ENCODE data around the gene STK38L.

Gene STK38L

GRCh38 chr12:27243804-27244688 lies at the start of gene STK38L:
TSS of gene STK38L (plus strand) at chr12:27244286. CDS start at chr12:27297721, 53,435 bp downstream.
- DNase-seq (ENCODE audit: low read depth in 3 of 3), result peak; percentile 93 to 98 (median 98)

DNA sequence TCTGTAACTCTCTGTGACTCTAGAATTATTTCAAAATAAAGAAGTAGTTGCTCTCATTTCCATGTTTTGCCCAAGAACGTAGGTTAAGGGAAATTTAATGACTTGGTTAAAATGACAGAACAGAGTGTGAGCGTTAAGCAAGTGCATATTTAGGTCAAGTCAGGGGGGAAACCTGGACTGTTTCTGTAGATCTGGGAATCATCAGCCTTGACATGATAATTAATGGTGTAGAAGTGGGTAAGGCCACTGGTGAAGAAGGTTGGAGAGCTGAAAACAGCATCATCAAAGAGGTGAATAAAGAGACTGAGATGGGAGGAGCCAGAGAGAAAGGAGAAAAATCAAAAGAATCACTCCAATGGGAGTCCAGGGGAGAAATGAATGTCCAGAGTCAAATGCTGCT lies 49.4 kb upstream of the STK38L start:
- DNase-seq (ENCODE audit: low read depth in 3 of 3), result no peak

GRCh38 chr12:27198036-27198435 lies 46.0 kb upstream of the STK38L start:
- no peak for DNase-seq (ENCODE audit: low read depth in 3 of 3)

DNA sequence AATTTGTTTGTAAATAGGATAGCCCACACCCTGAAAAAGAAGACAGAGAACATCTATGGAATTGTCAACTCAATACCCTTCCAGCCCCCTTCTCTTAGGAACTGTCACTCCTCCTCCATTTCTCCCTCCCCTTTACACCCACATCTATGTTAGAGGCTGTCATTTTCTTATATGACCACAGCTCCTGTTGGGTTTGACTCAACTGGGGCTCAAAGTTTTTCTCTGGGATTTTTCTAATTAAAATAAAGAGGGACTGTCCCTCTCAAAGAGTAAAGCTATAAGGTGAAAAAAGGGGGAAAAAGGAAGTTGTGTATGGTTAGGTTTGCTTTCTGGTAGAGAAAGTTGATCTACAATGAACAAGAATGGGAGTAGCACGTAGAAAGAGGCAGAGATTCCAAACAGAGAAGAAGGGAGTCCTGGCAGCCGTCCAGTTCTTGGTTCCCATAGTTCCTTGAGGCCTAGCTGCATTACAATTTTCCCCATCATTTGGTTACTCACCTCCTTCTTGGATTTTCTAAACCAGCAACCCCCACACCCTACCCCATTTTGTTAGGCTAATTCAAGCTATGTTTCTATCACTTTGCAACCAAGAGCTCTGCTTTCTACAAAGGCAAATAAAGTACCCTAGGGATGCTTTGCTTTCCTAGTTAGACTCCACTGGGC lies 44.3 kb upstream of the STK38L start:
- DNase-seq (ENCODE audit: low read depth in 3 of 3), result no peak

GRCh38 chr12:27201169-27201568 lies 42.9 kb upstream of the STK38L start:
- DNase-seq (ENCODE audit: low read depth in 3 of 3), result no peak

- no peak for DNase-seq (ENCODE audit: low read depth in 3 of 3)
These were observed 37.1 kb upstream of the STK38L start for GRCh38 chr12:27206801-27207502.

DNA sequence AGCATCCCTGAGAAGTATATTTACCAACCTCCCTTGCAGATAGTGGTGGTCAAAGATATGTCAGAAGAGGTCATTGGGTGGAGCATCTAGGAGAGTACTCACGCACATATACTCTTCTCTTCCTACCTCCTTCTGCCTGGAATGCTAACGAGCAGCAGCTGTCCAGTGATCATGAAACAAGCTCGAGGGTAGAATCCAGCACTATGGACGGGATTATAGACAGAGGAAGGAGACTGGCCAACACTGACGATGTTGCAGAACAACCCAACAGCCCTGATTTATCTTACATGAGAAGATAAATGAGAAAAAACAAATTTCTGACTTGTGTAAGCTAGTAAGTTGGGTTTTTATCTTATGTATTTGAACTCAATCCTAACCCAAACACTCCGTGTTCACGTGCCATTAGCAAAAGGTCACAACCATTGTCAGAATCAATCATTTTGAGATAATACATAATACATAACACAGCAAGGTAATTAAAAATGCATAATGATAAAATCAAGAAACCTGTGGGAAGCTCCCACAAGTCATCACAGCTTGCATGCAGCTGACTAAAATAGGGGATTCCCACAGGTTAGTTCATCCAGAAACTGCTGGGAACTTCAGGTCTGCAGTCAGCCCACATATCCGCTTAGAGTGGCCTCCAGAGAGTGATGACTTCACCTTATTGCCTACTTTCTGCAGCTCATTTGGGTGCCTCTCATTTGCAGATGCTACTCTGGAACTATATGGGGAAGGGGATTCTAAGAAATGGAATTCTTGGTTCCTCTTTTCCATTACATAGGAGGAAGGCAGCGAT lies 36.3 kb upstream of the STK38L start:
- DNase-seq (ENCODE audit: low read depth in 3 of 3), result peak in 2 of 3 experiments; percentile 10 to 42

DNA sequence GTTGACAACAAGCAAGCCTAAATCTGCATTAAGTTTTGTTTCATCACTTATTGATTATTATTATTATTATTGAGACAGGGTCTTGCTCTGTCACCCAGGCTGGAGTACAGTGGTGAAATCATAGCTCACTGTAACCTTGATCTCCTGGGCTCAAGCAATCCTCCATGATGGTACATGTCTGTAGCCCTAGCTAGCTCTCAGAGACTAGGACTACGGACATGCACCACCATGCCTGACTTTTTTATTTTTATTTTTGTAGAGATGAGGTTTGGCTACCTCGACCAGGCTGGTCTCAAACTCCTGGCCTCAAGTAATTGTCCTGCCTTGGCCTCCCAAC lies 35.7 kb upstream of the STK38L start:
- DNase-seq (ENCODE audit: low read depth in 3 of 3), result no peak

DNA sequence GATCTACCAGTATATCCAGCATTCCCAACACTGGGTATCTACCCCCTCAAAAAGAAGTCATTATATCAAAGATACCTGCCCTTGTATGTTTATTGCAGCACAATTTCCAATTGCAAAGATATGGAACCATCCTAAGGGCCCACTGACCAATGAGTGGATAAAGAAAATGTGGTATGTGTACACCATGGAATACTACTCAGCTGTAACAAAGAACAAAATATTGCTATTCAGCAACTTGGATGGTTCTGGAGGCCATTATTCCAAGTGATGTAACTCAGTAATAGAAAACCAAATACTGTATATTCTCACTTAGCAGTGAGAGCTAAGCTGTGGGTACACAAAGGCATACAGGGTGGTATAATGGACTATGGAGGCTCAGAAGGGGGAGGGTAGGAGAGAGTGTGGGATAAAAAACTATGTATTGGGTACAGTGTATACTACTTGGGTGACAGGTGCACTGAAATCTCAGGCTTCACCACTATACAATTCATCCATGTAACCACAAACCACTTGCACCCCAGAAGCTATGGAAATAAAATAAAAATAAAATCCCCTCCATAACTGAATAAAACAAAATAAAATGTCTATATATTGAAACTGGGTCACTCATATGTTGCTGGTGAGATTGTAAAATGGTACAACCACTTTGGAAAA lies 34.7 kb upstream of the STK38L start:
- no peak for DNase-seq (ENCODE audit: low read depth in 3 of 3)

DNA sequence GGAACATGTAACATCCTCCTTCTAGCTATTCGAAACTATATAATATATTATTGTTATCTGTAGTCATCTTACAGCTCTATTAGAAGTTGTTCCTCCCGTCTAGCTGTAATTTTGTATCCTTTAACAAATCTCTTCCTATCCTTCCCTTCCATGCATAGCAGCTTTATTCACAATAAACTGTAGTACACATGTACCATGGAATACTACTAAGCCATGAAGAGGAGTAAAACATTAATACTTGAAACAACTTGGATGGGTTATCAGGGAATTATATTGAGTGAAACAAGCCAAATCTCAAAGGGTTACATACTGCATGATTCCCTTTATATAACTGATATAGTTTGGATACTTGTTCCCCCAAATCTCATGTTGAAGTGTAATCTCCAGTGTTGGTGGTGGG lies 33.9 kb upstream of the STK38L start:
- DNase-seq (ENCODE audit: low read depth in 3 of 3), result no peak

DNA sequence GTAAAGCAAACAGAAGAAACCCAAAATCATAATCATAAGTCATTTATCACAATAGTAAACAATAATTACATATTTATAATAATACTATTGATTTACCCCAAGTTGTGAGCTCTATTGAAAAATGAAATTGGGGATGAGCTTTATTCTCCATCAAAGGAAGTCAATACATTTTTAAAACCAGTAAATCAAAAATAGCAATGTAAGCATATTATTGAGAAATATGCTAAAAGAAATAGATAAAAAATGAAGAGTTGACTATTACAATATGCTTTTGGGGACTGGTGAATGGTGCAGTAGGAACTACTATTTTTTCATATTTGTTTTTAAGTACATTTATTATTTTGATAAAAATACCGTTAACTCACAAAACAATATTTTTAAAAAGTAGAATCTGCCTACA lies 31.2 kb upstream of the STK38L start:
- no peak for DNase-seq (ENCODE audit: low read depth in 3 of 3)

- no peak for DNase-seq (ENCODE audit: low read depth in 3 of 3)
These were observed 30.8 kb upstream of the STK38L start for GRCh38 chr12:27213304-27213703.

- no peak for DNase-seq (ENCODE audit: low read depth in 3 of 3)
These were observed 30.0 kb upstream of the STK38L start for GRCh38 chr12:27213830-27214787.

DNA sequence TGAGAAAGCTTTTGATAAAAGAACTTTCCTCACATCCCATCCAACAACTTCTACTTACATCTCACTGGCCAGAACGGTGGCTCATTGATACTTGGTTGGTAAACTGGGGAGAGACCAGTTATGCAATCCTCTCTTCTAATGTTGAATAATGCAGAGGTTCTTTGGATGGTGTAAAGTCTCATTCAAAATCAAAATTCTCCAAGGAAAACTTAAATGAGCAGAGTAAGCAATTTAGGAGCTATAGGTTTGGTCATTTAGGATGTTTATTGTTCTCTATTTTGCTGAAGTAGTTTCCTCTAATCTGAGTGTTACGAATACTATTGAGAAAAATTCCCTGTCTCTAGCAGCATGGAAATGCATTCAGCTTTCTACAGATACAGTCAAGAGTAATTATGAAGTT lies 26.5 kb upstream of the STK38L start:
- no peak for DNase-seq (ENCODE audit: low read depth in 3 of 3)

DNA sequence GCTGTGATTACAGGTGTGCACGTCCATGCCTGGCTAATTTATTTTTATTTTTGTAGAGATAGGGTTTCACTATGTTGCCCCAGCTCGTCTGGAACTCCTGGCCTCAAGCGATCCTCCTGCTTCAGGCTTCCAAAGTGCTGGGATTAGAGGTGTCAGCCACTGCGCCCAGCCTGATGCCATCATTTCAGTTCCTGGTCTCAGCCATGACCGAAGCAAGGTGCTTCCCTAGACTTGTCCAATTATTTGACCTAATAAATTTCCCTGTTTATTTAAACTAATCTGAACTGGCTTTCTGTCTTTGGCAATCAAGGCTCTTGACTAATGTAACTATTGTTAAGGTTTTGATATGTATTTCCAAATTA lies 24.4 kb upstream of the STK38L start:
- no peak for DNase-seq (ENCODE audit: low read depth in 3 of 3)

DNA sequence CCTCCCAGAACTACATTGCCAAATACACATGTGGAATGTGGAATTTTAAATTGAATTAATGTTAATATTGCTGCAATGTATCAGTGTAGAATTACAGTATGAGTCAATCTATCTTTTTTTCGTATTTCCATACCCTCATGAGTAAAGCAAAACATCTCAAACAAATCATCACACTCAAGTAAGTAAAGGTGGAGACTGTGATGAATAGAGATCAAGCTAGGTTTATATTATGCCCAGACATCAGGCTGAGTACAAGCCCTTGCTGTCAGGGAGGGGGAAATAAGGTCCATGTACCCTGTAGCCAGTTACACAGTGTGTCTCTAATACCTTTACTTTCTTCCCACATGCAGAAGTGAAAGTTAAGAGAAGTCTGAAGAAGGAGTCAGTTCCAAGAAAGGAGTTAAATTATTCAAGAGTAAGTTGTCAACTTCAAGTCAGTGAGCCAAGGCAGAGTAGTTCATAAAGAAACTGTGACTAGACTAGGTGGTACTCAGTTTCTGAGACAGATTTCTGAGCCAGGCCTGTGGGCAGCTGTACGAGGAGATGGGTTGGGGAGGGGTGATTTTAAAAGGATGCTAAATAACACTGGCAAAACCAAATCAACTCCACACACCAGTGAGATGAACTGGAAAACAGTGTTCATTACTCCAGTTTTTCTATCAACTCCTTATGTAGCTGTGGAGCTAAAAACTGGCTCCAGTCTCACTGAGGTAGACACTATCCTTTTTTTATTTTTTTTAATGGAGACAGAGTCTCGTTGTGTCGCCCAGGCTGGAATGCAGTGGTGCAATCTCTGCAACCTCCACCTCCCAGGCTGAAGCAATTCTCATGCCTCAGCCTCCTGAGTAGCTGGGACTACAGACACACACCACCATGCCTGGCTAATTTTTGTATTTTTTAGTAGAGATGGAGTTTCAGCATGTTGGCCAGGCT lies 23.8 kb upstream of the STK38L start:
- DNase-seq (ENCODE audit: low read depth in 3 of 3), result no peak

DNA sequence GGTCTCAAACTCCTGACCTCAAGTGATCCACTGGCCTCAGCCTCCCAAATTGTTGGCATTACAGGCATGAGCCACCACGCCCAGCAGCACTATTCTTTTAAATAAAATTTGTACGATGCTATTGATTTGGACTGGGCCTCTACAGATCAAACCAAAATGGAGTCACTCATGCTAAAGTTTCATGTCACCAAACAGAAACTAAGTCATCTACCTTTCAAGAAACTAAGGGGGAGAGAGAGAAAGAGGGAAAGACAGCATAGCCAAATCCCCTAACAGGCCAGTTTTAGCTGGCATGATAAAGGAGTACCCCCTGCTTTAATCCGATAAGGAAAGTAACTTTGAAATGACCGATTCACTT lies 23.1 kb upstream of the STK38L start:
- no peak for DNase-seq (ENCODE audit: low read depth in 3 of 3)

- no peak for DNase-seq (ENCODE audit: low read depth in 3 of 3)
These were observed 22.3 kb upstream of the STK38L start for GRCh38 chr12:27221625-27222387.

Data from stimulated activated CD4-positive, alpha-beta T cell treated with anti-CD3 and anti-CD28 coated beads, TNF-alpha, amount 100 ng/mL, for 24 hours (primary cell).